Measurements from ENCODE around the gene ZNF526. TPM values are rescaled to one million over a fixed set of nuclear protein-coding genes. Genes with fewer than 3 reads are reported as not detected.

Gene ZNF526
- total RNA-seq, 1 experiment from 2014 or later: 5.1 TPM

DNA sequence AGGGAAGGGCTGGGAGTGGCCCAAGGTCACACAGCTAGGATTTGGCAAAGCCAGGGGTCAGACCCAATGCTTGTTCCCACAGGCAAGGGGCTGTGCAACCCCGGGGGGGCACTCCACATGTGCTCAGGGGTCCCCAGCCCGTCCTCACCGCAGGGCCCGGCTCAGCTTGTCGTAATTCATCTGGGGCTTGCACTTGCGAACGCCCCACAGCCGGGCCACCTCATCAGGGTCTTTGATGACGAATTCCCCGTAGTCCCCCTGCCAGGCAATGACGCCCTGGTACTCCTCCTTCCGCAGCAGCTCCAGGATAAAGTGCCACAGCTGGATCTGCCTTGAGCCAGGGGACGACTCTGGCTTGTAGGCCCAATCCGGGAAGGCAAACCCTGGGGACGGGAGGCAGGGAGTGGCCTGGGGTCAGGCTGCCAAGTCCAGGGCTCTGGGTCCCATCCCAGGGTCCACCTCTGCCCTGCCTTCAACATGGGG, 30.1 kb downstream of the ZNF526 start:
- ATAC-seq (no peak), DNase-seq (no peak)
- no TSS peak for BruUV-seq (replicated peaks)
- no peak overlapping the region for H3K27ac ChIP-seq (ENCODE audit: low read length)
- no peaks in the 10 kb centered on the region for H4K20me1 ChIP-seq (ENCODE audit: low read length)
- ChIA-PET CTCF (no interaction called here), POLR2A (ENCODE audit: unreplicated experiment) (no interaction called here)
- no peak overlapping the region for H3K4me2 ChIP-seq (ENCODE audit: low read length)
- H3K36me3 ChIP-seq (ENCODE audit: low read depth, low read length): no peaks in the 10 kb centered on the region
- H3F3A ChIP-seq (ENCODE audit: low read length, unreplicated experiment): no peaks in the 10 kb centered on the region
- no peak overlapping the region for H3K4me3 ChIP-seq (ENCODE audit: low read length)
- H2AFZ ChIP-seq (ENCODE audit: low read length): no peak overlapping the region
- H3K9me2 ChIP-seq (replicated peaks; ENCODE audit: low read length): no peaks in the 10 kb centered on the region
- peaks cover 38% of the 10 kb centered on the region for H3K79me2 ChIP-seq (ENCODE audit: low read length)
- intact Hi-C loops (cut with micrococcal nuclease): no loop called here
- no peak overlapping the region for H3K9ac ChIP-seq (ENCODE audit: low read length)
- H3K27me3 ChIP-seq (ENCODE audit: low read length): no peaks in the 10 kb centered on the region
- TF ChIP-seq EZH2phosphoT487 (IDR thresholded peaks at IDR 0.05; ENCODE audit: borderline replicate concordance, low read length) (no peak), EZH2 (IDR thresholded peaks at IDR 0.05; ENCODE audit: low read length, unreplicated experiment) (no peak)
- TF ChIP-seq, protein P1, sequence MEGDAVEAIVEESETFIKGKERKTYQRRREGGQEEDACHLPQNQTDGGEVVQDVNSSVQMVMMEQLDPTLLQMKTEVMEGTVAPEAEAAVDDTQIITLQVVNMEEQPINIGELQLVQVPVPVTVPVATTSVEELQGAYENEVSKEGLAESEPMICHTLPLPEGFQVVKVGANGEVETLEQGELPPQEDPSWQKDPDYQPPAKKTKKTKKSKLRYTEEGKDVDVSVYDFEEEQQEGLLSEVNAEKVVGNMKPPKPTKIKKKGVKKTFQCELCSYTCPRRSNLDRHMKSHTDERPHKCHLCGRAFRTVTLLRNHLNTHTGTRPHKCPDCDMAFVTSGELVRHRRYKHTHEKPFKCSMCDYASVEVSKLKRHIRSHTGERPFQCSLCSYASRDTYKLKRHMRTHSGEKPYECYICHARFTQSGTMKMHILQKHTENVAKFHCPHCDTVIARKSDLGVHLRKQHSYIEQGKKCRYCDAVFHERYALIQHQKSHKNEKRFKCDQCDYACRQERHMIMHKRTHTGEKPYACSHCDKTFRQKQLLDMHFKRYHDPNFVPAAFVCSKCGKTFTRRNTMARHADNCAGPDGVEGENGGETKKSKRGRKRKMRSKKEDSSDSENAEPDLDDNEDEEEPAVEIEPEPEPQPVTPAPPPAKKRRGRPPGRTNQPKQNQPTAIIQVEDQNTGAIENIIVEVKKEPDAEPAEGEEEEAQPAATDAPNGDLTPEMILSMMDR (conservative IDR thresholded peaks at IDR 0.05; ENCODE audit: low read depth, low read length): no peak
- H3K9me3 ChIP-seq (ENCODE audit: low read length): no peaks in the 10 kb centered on the region
- peaks cover 10% of the 10 kb centered on the region for H3K4me1 ChIP-seq (ENCODE audit: insufficient read depth, low read length)

DNA sequence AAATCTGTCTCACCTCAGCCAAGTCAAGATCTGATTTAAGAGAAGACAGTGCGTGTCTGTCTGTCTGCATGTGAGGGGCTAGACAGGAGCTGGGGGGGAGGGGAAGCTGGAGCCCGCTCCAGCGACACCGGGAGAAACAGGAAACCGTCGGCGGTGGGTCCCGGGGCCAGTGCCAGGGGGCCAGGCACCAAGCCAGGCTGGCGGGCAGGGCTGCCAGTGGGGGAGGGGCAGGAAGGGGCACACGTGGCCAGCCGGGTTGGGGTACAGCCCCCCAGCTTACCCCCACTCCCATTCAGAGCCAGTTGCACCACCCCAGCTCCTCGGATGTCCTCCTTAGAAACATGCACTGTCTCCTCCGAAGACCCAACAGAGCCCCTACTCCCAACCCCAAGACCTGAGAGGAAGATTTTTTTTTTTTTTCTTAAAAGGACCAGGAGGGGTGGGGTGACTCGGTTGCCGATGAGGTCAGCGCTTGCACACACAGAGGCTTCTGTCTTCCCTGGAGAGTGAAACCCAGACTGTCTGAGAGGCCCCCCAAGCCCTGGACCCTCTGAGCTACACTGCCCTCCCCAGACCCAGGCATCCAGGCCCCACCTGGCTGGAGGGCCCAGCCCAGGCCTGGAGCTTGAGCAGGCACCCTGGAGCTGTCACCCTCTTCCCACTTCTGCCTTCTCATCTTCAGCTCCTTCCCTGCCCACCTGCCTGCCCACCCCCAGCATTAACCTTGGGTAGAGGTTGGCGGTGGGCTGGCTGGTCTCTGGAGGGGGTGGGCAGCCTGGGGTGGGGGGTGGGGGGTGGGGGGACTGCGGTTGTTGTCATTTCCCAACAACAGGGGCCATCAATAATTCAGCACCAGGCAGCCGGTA, 30.8 kb downstream of the ZNF526 start:
- no peak overlapping the region for H3K4me2 ChIP-seq (ENCODE audit: low read length)
- H4K20me1 ChIP-seq (ENCODE audit: low read length): no peaks in the 10 kb centered on the region
- no peaks in the 10 kb centered on the region for H3K36me3 ChIP-seq (ENCODE audit: low read depth, low read length)
- no peak overlapping the region for H3K9ac ChIP-seq (ENCODE audit: low read length)
- no peaks in the 10 kb centered on the region for H3F3A ChIP-seq (ENCODE audit: low read length, unreplicated experiment)
- no peak for DNase-seq
- CTCF ChIA-PET: no interaction called here
- no peak overlapping the region for H3K4me3 ChIP-seq (ENCODE audit: low read length)
- H2AFZ ChIP-seq (ENCODE audit: low read length): no peak overlapping the region
- POLR2A ChIA-PET (ENCODE audit: unreplicated experiment): interaction anchor here (0.5 kb wide), 1 partner anchor 385 kb away, joined by 5 read pairs; no protein-coding TSS in a partner anchor
- ATAC-seq: no peak
- H3K79me2 ChIP-seq (ENCODE audit: low read length): peaks cover 38% of the 10 kb centered on the region
- H3K4me1 ChIP-seq (ENCODE audit: insufficient read depth, low read length): peaks cover 10% of the 10 kb centered on the region
- no peak overlapping the region for H3K27ac ChIP-seq (ENCODE audit: low read length)
- intact Hi-C loops (cut with micrococcal nuclease): no loop called here
- no peak for TF ChIP-seq EZH2 (IDR thresholded peaks at IDR 0.05; ENCODE audit: low read length, unreplicated experiment)
- TF ChIP-seq, protein P1 (conservative IDR thresholded peaks at IDR 0.05; ENCODE audit: low read depth, low read length): no peak
- no peak for TF ChIP-seq EZH2phosphoT487 (IDR thresholded peaks at IDR 0.05; ENCODE audit: borderline replicate concordance, low read length)
- BruUV-seq (replicated peaks): no TSS peak
- H3K27me3 ChIP-seq (ENCODE audit: low read length): no peaks in the 10 kb centered on the region
- H3K9me2 ChIP-seq (replicated peaks; ENCODE audit: low read length): no peaks in the 10 kb centered on the region
- no peaks in the 10 kb centered on the region for H3K9me3 ChIP-seq (ENCODE audit: low read length)
